Spleen (tissue), 11 donors: ENCODE results near the gene GATA3. TPM values are rescaled to one million over a fixed set of nuclear protein-coding genes. Genes with fewer than 3 reads are reported as not detected.

Experiments used
- DNase-seq: peaks from one replicate; pipeline ENCODE4 v3.0.0-alpha.2; 2020
- H3K27ac ChIP-seq, 8 donors: fragments of 200-600 bp; sonication (generic) in 7 of 8; 1 replicate in 4 of 8; 2 replicates in 4 of 8; pipeline versions ENCODE4 v1.5.0 to v1.8.0; 2016 to 2021; ENCODE audit warnings: inconsistent platforms in 4 of 8, mild to moderate bottlenecking in 4 of 8, moderate library complexity in 1 of 8
- H3K27me3 ChIP-seq, 7 donors: fragments of 200-600 bp; sonication (generic) in 6 of 7; replicated peaks in 1 of 7; 1 replicate in 4 of 7; 2 replicates in 3 of 7; pipeline versions ENCODE4 v1.5.0 to v1.8.0; 2016 to 2021; ENCODE audit warnings: inconsistent platforms in 3 of 7, mild to moderate bottlenecking in 1 of 7
- H3K36me3 ChIP-seq, 6 donors: fragments of 200-600 bp; sonication (generic) in 5 of 6; 1 replicate in 4 of 6; 2 replicates in 2 of 6; pipeline versions ENCODE4 v1.5.0 to v1.8.0; 2016 to 2021; ENCODE audit warnings: inconsistent platforms in 2 of 6
- H3K4me1 ChIP-seq, 6 donors: fragments of 200-600 bp; sonication (generic) in 5 of 6; 1 replicate in 3 of 6; 2 replicates in 3 of 6; pipeline versions ENCODE4 v1.5.0 to v1.8.0; 2016 to 2021; ENCODE audit warnings: inconsistent platforms in 3 of 6
- H3K4me3 ChIP-seq, 8 donors: fragments of 200-600 bp; sonication (generic) in 7 of 8; 1 replicate in 4 of 8; 2 replicates in 4 of 8; pipeline versions ENCODE4 v1.5.0 to v1.8.0; 2016 to 2021; ENCODE audit warnings: inconsistent platforms in 4 of 8, mild to moderate bottlenecking in 4 of 8, moderate library complexity in 2 of 8
- H3K9me3 ChIP-seq, 8 donors: fragments of 200-600 bp; sonication (generic) in 7 of 8; 1 replicate in 4 of 8; 2 replicates in 4 of 8; pipeline versions ENCODE4 v1.5.0 to v1.8.0; 2016 to 2021; ENCODE audit warnings: inconsistent platforms in 4 of 8
- CTCF ChIP-seq, 11 experiments: fragments of 200-600 bp in 7 of 11; fragments of 450-650 bp in 4 of 11; sonication (generic) in 4 of 11; IDR thresholded peaks in 8 of 11; conservative IDR thresholded peaks in 3 of 11; 1 replicate in 7 of 11; 2 replicates in 4 of 11; pipeline versions ENCODE4 v1.4.0 to v1.8.0; 2016 to 2021; ENCODE audit warnings: antibody characterized with exemption in 11 of 11, inconsistent platforms in 4 of 11, mild to moderate bottlenecking in 1 of 11
- POLR2A ChIP-seq, 3 donors: fragments of 450-650 bp; IDR thresholded peaks; one replicate each; pipeline ENCODE4 v1.5.1; 2017; ENCODE audit warnings: antibody characterized with exemption in 3 of 3, mild to moderate bottlenecking in 1 of 3
- POLR2AphosphoS5 ChIP-seq, 3 donors: sonication (generic); formaldehyde crosslinking; IDR thresholded peaks; one replicate each; pipeline ENCODE4 v1.5.1; 2017; ENCODE audit warnings: antibody characterized with exemption in 3 of 3
- WGBS, 5 donors: extraction: QIAGEN DNeasy Blood & Tissue Kit in 3 of 5; methylation state at CpG; one replicate each; pipeline versions ENCODE4 v1.1.5 to v1.1.7; 2013 to 2018; 5-methylcytosine and 5-hydroxymethylcytosine counted together
- intact Hi-C: fragments of 100-400 bp; cut with DNase I; formaldehyde crosslinking; loops from one replicate; pipeline ENCODE4 v1.15.0; 2023; ENCODE audit warnings: low total_unique reads
- polyA plus RNA-seq, 3 donors: library from polyadenylated mRNA; stranded (reverse); fragments of 200-250 nt; gene quantifications; one replicate each; pipeline ENCODE4 v1.2.1, GENCODE V29; 2013
- total RNA-seq, 7 donors: library from RNA; depleted of rRNA in 3 of 7; stranded (reverse); fragments of >200 nt in 3 of 7; fragmentation: NEBNext Ultra II Directional in 4 of 7; extraction: Animal tissue kit (Norgen Biotek cat#: 25700) in 4 of 7; gene quantifications; one replicate each; pipeline versions ENCODE4 v1.1.0 to v1.2.1, GENCODE V29; 2016 to 2021
- donor health status: healthy with polysubstance abuse.
- donor health status: DM: no; HTN: no; CAD: no; lungs with moderate emphysema.
- donor health status: DM: no; HTN: no; CAD: no.
- donor health status: Bipolar disorder and iron deficiency.
- donor health status: healthy.
- donor health status: DM: no; HTN: no; CAD: no.
- donor health status: DM: yes; HTN: yes; CAD: no.

The GATA3 gene
- total and polyA plus RNA-seq, 10 donors = 2.2 to 15.4 (median 6.0) TPM

GRCh38 chr10:8032558-8032957 lies 21.9 kb upstream of the GATA3 start:
- Histone ChIP-seq H3K4me1 (peaks cover 4 to 39% (median 27%) of the 10 kb centered on the region in 6 donors), H3K27me3 (peaks cover 8 to 85% (median 62%) of the 10 kb centered on the region in 7 donors), H3K36me3 (no peaks in the 10 kb centered on the region), H3K9me3 (no peaks in the 10 kb centered on the region), H3K4me3 (no peak overlapping the region), H3K27ac (no peak overlapping the region)
- no peak for DNase-seq
- 86 to 96% (median 86%) methylated on average over 7 of the region's 7 CpGs for WGBS, 5 donors
- TF ChIP-seq CTCF (IDR thresholded peaks at IDR 0.05 in 8 of 11, conservative IDR thresholded peaks at IDR 0.05 in 3 of 11) = no peak
- intact Hi-C loops = no loop called here

- DNase-seq = no peak
- Histone ChIP-seq H3K27ac (no peak overlapping the region), H3K36me3 (no peaks in the 10 kb centered on the region), H3K9me3 (no peaks in the 10 kb centered on the region), H3K4me3 (peak overlapping the region in 6 of 8 donors; percentile 10 to 54 (median 14)), H3K4me1 (peaks cover 4 to 44% (median 27%) of the 10 kb centered on the region in 6 donors), H3K27me3 (peaks cover 10 to 99% (median 76%) of the 10 kb centered on the region in 7 donors)
- 7 to 13% (median 8%) methylated on average over 16 to 45 of the region's 45 CpGs for WGBS, 5 donors
- intact Hi-C loops = no loop called here
- TF ChIP-seq POLR2A (IDR thresholded peaks at IDR 0.05) = no peak
- no peak for TF ChIP-seq POLR2AphosphoS5 (IDR thresholded peaks at IDR 0.05)
- TF ChIP-seq CTCF (IDR thresholded peaks at IDR 0.05 in 8 of 11, conservative IDR thresholded peaks at IDR 0.05 in 3 of 11) = no peak
Observed at GRCh38 chr10:8033812-8034465, 20.5 kb upstream of the GATA3 start.

GRCh38 chr10:8034466-8035005 lies 20.0 kb upstream of the GATA3 start:
- Histone ChIP-seq H3K27me3 (peaks cover 16 to 100% (median 82%) of the 10 kb centered on the region in 7 donors), H3K4me3 (peak overlapping the region in 7 of 8 donors; percentile 3 to 54 (median 13)), H3K9me3 (no peaks in the 10 kb centered on the region), H3K4me1 (peaks cover 4 to 44% (median 27%) of the 10 kb centered on the region in 6 donors), H3K27ac (no peak overlapping the region), H3K36me3 (no peaks in the 10 kb centered on the region)
- 2 to 7% (median 3%) methylated on average over 26 to 37 of the region's 37 CpGs for WGBS, 5 donors
- TF ChIP-seq CTCF (IDR thresholded peaks at IDR 0.05 in 8 of 11, conservative IDR thresholded peaks at IDR 0.05 in 3 of 11) (no peak), POLR2AphosphoS5 (IDR thresholded peaks at IDR 0.05) (no peak), POLR2A (IDR thresholded peaks at IDR 0.05) (no peak)
- intact Hi-C loops = no loop called here
- DNase-seq = no peak

GRCh38 chr10:8035006-8035640 lies 19.4 kb upstream of the GATA3 start:
- Histone ChIP-seq H3K4me1 (peaks cover 4 to 44% (median 27%) of the 10 kb centered on the region in 6 donors), H3K4me3 (peak overlapping the region in 5 of 8 donors; percentile 3 to 54 (median 14)), H3K36me3 (no peaks in the 10 kb centered on the region), H3K27ac (no peak overlapping the region), H3K9me3 (no peaks in the 10 kb centered on the region), H3K27me3 (peaks cover 16 to 100% (median 88%) of the 10 kb centered on the region in 7 donors)
- intact Hi-C loops = no loop called here
- no peak for TF ChIP-seq POLR2A (IDR thresholded peaks at IDR 0.05)
- no peak for TF ChIP-seq POLR2AphosphoS5 (IDR thresholded peaks at IDR 0.05)
- TF ChIP-seq CTCF (IDR thresholded peaks at IDR 0.05 in 8 of 11, conservative IDR thresholded peaks at IDR 0.05 in 3 of 11) = no peak
- WGBS, 5 donors = 6 to 12% (median 8%) methylated on average over 28 to 32 of the region's 32 CpGs
- no peak for DNase-seq
